Progenitor cell of endocrine pancreas (in vitro differentiated cells): ENCODE results near the gene DTNA. TPM values are rescaled to one million over a fixed set of nuclear protein-coding genes. Genes with fewer than 3 reads are reported as not detected.
"Not testable (repeated sequence)": the region's sequence is repeated elsewhere in the genome, so short reads cannot be mapped to it uniquely, and the experiment has no call there.

Experiments used
- DNase-seq: peaks from one replicate; pipeline ENCODE4 v3.0.0; 2021; ENCODE audit warnings: low spot score; ENCODE audit not compliant: unreplicated experiment
- H3K27ac Mint-ChIP-seq: 2 replicates; pipeline ENCODE4 v1.8.0; 2021; ENCODE audit warnings: mild to moderate bottlenecking, moderate library complexity, mixed read lengths
- H3K27me3 Mint-ChIP-seq: 2 replicates; pipeline ENCODE4 v1.8.0; 2021; ENCODE audit warnings: mixed read lengths
- H3K36me3 Mint-ChIP-seq: 2 replicates; pipeline ENCODE4 v1.8.0; 2022; ENCODE audit warnings: mixed read lengths; ENCODE audit not compliant: insufficient read depth
- H3K4me1 Mint-ChIP-seq: 2 replicates; pipeline ENCODE4 v1.8.0; 2021; ENCODE audit warnings: low read depth, mixed read lengths
- H3K4me3 Mint-ChIP-seq: 2 replicates; pipeline ENCODE4 v1.8.0; 2021; ENCODE audit warnings: low read depth, mild to moderate bottlenecking, moderate library complexity, mixed read lengths
- H3K9me3 Mint-ChIP-seq: 2 replicates; pipeline ENCODE4 v1.8.0; 2021; ENCODE audit warnings: low read depth, mixed read lengths
- total RNA-seq: library from RNA; stranded (reverse); gene quantifications from 2 replicates; pipeline ENCODE4 v1.2.1, GENCODE V29; 2021
- TF ChIP-seq, protein P1 (sequence below): fragments of 200-600 bp; sonication (generic); IDR thresholded peaks from one replicate; pipeline ENCODE4 v1.5.0; 2021; ENCODE audit warnings: antibody characterized with exemption, mild to moderate bottlenecking; ENCODE audit not compliant: unreplicated experiment

Gene DTNA
- total RNA-seq, 1 donor from 2014 or later: 25.4 TPM

DNA sequence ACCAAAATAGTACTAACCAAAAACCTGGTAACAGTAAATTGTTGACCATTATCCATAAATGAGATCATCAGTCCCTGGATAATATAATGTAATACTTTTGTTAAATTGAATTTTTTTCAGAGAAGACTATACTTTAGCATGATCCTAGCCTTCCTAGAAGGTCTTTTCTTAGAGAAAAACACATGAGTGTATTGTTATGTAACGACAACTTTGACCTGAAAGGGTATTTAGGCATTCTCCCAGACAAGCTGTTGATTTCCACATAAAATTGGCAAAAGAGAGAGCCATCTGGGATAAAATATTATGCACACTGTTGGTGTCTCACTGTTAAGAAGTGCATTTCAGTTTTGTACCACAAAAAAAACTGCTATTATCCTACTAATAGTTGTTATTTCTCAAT lies 211.1 kb downstream of the DTNA start:
- DNase-seq: no peak
- Mint-ChIP-seq H3K27ac (no peak overlapping the region), H3K36me3 (no peaks in the 10 kb centered on the region), H3K9me3 (no peaks in the 10 kb centered on the region), H3K4me3 (no peak overlapping the region), H3K27me3 (no peaks in the 10 kb centered on the region), H3K4me1 (peaks cover 2% of the 10 kb centered on the region)
- TF ChIP-seq, protein P1, sequence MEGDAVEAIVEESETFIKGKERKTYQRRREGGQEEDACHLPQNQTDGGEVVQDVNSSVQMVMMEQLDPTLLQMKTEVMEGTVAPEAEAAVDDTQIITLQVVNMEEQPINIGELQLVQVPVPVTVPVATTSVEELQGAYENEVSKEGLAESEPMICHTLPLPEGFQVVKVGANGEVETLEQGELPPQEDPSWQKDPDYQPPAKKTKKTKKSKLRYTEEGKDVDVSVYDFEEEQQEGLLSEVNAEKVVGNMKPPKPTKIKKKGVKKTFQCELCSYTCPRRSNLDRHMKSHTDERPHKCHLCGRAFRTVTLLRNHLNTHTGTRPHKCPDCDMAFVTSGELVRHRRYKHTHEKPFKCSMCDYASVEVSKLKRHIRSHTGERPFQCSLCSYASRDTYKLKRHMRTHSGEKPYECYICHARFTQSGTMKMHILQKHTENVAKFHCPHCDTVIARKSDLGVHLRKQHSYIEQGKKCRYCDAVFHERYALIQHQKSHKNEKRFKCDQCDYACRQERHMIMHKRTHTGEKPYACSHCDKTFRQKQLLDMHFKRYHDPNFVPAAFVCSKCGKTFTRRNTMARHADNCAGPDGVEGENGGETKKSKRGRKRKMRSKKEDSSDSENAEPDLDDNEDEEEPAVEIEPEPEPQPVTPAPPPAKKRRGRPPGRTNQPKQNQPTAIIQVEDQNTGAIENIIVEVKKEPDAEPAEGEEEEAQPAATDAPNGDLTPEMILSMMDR: no peak

DNA sequence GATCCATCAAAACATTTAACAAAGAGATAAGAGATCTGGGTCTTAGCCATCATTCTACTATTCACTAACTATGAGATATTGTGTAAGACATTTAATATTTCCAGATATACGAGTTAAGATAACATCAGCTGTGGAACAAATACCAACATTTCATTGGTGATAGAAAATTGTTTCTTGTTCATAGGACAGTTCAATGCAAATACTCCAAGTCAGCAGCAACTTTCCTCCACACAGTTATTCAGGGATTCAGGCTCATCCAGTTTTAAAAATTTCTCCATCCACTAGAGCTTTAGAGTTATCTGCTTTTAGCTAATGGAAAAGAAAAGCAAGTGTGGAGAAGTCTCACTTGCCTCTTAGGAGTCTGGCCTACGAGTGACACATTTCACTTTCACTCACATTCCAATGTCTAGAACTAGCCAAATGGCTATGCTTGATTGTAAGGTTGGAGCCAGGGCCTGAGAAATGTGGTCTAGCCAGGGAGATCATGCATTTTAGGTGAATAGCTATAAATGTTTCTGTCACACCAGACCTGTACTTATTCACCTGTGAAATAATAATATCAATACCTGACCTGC lies 211.8 kb downstream of the DTNA start:
- Mint-ChIP-seq H3K4me3 (no peak overlapping the region), H3K9me3 (no peaks in the 10 kb centered on the region), H3K36me3 (no peaks in the 10 kb centered on the region), H3K27ac (no peak overlapping the region), H3K27me3 (no peaks in the 10 kb centered on the region), H3K4me1 (peaks cover 2% of the 10 kb centered on the region)
- TF ChIP-seq, protein P1: no peak
- DNase-seq: no peak

DNA sequence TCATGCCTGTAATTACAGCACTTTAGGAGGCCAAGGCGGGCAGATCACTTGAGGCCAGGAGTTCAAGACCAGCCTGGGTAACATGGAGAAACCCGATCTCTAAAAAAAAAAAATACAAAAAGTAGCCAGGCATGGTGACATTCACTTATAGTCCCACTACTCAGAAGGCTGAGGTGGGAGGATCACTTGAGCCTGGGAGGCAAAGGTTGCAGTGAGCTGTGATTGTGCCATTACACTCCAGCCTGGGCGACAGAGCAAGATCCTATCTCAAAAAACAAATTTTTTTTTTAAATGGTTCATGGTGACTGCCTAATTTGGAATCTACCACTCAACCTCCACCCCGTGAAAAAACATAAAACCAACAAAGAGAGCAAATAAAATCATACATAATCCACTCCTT lies 212.5 kb downstream of the DTNA start:
- not testable (repeated sequence) for H3K4me3 Mint-ChIP-seq, H3K27ac Mint-ChIP-seq

DNA sequence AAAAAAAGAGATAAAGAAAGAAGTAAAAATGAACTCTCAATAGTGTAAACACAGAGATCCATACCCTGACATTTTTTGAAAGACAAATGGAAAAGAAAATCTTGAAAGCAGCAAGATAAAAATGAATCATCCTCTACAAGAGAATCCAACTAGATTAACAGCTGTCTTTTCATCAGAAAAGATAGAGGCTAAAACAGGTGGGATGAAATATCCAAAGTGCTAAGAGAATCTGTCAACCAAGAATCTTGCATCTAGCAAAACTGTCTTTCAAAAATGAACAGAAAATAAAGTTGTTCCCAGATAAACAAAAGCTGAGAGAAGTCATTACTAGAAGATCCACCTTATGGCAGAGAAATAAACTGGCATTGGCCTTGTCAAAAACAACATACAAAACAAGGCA lies 213.8 kb downstream of the DTNA start:
- Mint-ChIP-seq H3K4me1 (peaks cover 5% of the 10 kb centered on the region), H3K27ac (no peak overlapping the region)
- TF ChIP-seq, protein P1: no peak

More for the DNA sequence above, 212.5 kb downstream of the DTNA start:
- H3K36me3 Mint-ChIP-seq, H3K27me3 Mint-ChIP-seq, H3K9me3 Mint-ChIP-seq, DNase-seq, H3K4me1 Mint-ChIP-seq: not testable (repeated sequence)

DNA sequence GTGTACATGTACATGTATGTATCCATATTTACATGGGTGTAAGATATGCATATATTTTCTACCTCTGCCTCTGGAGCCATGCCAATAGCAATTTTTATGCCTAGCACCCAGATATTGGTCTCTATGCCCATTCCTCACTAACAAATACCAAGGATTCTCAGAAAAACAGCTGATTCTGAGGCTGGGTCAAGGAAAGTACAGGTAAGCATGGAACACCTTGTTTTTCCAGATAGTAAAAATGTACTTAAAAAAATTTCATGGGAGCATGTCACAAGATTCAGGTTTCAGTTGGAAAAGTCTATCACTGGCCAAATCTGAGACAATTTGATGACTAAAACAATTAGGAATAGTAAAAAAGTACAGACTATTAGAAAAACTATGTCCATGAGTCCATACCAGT lies 216.6 kb downstream of the DTNA start:
- TF ChIP-seq, protein P1: no peak
- Mint-ChIP-seq H3K4me3 (no peak overlapping the region), H3K9me3 (no peaks in the 10 kb centered on the region), H3K36me3 (no peaks in the 10 kb centered on the region), H3K4me1 (peaks cover 7% of the 10 kb centered on the region), H3K27ac (no peak overlapping the region), H3K27me3 (no peaks in the 10 kb centered on the region)
- no peak for DNase-seq

More for the DNA sequence above, 213.8 kb downstream of the DTNA start:
- no peaks in the 10 kb centered on the region for H3K27me3 Mint-ChIP-seq
- DNase-seq: no peak
- no peak overlapping the region for H3K4me3 Mint-ChIP-seq
- H3K36me3 Mint-ChIP-seq: no peaks in the 10 kb centered on the region
- H3K9me3 Mint-ChIP-seq: no peaks in the 10 kb centered on the region

DNA sequence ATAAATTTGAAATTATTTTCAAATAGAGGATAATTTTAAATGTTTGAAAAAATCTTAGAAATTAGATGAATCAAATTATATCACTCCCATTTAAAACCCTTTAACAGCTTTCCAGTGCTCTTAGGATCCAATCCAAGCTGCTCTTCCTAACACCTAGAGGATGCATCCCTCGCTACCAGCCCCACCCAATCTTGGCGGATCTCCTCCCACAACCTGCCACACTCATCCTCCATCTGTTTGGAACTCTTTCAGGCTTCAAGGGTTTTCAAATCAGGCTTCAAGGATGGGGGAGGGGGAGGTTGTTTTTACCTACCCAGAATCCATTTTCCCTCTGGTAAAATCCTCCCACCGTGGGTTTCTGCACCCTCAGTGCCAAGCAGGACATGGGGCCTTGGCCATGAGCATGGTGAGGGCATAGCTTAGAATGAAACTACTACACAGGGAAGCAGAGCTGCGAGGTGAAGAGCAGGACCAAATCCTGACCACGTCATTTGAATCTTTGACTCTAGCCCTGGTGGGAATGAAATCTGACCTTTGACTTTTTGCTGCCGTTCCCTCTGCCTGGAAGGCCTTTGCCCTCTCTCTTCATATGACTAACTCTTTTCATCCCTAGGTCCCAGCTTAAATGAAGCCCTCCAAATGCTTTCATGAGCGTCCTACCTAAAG lies 218.1 kb downstream of the DTNA start:
- no peak overlapping the region for H3K4me3 Mint-ChIP-seq
- H3K27me3 Mint-ChIP-seq: no peaks in the 10 kb centered on the region
- DNase-seq: no peak
- H3K27ac Mint-ChIP-seq: no peak overlapping the region
- no peaks in the 10 kb centered on the region for H3K36me3 Mint-ChIP-seq
- TF ChIP-seq, protein P1: no peak
- no peaks in the 10 kb centered on the region for H3K9me3 Mint-ChIP-seq
- peaks cover 7% of the 10 kb centered on the region for H3K4me1 Mint-ChIP-seq
